C1 segment of cervical spinal cord (tissue), 14 donors: ENCODE data around the gene LRRK1.

Source experiments
- DNase-seq, 14 donors: peaks; one replicate each; lab custom pipeline; 2025; lab: John Stamatoyannopoulos, UW

LRRK1 gene

GRCh38 chr15:101043911-101044624 lies 124.9 kb downstream of the LRRK1 start:
- no peak for DNase-seq

GRCh38 chr15:101044625-101045235 lies 125.6 kb downstream of the LRRK1 start:
- DNase-seq: no peak

- no peak for DNase-seq
These were observed 126.1 kb downstream of the LRRK1 start for GRCh38 chr15:101045236-101045646.

- DNase-seq: no peak
These were observed 126.9 kb downstream of the LRRK1 start for GRCh38 chr15:101045835-101046691.

- no peak for DNase-seq
These were observed 127.7 kb downstream of the LRRK1 start for GRCh38 chr15:101046826-101047225.

DNA sequence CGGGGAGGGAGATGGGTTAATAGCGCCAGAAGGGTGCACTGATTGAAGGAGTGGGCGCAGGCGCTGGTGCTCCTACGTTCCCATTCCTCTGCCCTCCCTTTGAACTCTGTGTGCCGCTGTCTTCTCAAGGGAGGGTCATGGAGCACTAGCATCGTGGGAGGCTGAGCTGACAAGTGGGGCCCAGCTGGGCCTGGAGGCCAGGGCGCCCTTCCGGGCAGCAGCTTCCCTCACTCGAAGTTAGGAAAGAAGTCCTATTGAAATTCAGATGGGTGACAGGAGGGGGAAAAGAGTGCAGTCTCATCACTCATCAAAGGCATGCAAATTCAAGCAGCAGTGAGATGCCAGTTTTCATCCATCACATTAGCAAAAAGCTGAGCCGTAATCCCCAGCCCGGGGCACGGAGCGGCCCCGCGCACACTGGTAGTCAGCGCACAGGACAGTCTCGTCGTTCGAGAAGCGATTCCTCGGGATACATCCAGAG lies 128.2 kb downstream of the LRRK1 start:
- no peak for DNase-seq

GRCh38 chr15:101048176-101048575 lies 129.0 kb downstream of the LRRK1 start:
- DNase-seq: no peak

DNA sequence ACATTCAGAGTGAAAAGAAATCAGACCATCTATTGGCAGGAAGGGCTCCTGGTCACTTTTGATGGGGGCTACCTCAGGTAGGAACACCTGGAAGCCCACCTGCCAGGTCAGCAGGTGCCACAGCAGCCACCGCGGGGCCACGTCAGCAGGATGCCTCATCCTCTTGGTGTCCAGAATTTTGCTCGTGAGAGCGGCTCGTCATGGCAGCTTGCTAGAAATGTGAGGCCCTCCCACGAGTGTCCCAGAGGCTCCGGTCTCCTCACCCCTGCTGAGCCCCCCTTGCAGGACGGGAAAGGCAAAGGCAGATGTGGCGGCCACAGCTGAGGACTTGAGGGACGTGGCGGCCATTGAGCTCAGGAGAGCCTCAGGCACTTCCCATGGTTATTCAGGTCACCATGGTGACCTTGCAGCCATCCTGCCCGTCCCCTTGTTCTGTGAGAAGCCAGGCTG lies 129.4 kb downstream of the LRRK1 start:
- DNase-seq: no peak

GRCh38 chr15:101049282-101049681 lies 130.1 kb downstream of the LRRK1 start:
- no peak for DNase-seq

DNA sequence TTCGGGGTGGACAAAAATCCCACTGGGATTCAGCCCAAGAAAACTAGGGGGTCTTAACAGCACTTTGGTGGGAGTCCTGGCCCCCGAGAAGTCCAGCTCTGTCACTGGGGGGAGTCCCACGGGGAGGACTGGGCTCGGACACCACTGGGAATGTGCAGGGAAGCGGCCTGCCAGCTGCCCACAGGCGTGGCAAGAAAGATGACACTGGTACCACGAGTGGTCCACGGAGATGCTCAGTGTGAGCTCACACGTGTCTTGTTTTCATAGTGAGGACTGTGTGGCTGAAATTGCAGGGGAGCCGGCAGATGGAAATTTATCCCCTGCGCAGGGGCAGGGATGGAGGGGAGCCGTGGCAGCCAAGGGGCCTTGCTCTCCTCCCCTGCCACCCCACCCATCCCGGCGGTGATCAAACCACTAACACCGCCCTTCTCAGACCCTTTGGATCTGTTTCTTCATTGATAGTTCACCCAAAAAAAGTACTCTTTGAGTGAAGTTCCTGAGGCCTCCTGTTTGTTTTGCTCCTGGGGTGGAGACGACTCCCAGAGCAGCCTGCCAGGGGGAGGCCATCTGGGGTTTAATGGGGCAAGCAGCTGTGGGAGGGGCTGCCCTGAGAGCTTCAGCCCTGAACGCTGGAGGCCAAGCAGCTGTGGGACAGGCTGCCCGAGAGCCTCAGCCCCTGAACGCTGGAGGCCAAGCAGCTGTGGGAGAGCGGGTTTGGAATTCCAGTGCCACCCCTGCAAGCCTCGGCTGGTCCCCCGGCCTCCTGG lies 130.9 kb downstream of the LRRK1 start:
- DNase-seq: no peak

- DNase-seq: no peak
These were observed 131.6 kb downstream of the LRRK1 start for GRCh38 chr15:101050623-101051290.

DNA sequence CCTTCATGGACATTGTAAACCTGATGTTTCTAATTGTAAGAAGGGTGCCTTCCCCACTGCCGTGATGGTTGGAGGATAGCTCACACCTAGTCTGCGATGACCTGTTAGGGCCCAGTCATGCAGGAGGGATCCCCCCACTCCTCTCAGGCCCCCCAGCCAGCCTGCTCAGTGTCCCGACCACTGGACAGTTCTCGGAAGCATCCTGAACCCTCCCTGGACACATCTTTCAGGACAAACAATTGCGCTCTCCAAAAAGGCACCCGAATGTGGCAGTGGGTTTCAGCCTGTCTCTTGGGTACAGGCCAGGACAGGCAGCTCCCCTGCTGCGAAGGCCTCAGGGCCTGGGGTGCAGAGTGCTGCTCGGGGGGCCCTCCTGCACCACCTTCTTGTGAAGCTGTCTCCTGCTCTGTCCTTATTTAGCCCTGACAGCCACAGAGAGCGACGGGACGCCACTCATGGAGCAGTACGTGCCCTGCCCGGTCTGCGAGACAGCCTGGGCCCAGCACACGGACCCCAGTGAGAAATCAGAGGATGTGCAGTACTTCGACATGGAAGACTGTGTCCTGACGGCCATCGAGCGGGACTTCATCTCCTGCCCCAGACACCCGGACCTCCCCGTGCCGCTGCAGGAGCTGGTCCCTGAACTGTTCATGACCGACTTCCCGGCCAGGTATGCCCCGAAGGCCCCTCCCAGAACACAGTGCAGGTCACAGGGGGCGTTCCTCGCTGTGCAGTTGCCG lies 132.3 kb downstream of the LRRK1 start:
- DNase-seq: no peak

GRCh38 chr15:101052031-101052620 lies 133.0 kb downstream of the LRRK1 start:
- no peak for DNase-seq

DNA sequence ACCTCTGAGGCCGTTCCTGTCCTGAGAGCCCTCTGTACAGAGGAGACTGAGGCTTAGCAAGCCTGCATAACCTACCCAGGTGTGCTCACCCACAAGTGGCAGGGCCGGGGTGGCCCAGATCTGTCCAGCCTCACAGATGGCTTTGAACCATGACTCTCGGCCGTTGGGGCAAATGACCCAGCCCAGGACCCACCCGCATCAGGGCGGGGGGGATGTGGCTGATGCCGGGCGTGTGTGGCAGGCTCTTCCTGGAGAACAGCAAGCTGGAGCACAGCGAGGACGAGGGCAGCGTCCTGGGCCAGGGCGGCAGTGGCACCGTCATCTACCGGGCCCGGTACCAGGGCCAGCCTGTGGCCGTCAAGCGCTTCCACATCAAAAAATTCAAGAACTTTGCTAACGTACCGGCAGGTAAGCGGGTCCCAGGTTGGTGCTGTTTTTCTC lies 133.5 kb downstream of the LRRK1 start:
- DNase-seq: no peak

- DNase-seq: no peak
These were observed 134.1 kb downstream of the LRRK1 start for GRCh38 chr15:101053261-101053660.

- no peak for DNase-seq
These were observed 135.0 kb downstream of the LRRK1 start for GRCh38 chr15:101054116-101054515.

DNA sequence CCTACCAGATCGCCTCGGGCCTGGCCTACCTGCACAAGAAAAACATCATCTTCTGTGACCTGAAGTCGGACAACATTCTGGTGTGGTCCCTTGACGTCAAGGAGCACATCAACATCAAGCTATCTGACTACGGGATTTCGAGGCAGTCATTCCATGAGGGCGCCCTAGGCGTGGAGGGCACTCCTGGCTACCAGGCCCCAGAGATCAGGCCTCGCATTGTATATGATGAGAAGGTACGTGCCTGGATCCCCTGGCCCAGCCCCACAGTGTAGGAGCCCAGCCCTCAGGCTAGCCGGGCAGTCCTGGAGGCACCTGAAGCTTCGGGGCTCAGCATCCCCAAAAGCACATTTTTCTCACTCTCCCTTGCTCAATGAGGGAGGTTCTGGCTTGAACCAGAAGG lies 135.8 kb downstream of the LRRK1 start:
- no peak for DNase-seq

DNA sequence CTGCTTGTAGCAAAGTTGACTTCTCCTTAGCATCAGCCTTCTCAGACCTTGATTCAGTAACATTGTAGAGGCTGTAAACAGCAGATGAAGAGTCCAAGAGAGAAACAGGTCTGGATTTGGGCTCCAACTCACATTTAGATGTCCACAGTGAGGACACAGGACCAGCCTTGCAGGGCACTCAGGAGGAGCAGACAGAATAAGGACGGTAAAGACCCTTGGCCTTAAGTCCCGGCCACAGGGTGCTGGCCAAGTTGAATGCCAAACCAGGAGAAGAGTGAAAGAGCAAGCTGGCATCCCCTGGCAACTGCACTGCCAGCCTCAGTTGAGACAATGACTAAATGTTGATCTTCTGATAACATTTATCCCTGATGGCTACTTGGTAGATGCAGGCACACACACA lies 136.3 kb downstream of the LRRK1 start:
- DNase-seq: no peak

DNA sequence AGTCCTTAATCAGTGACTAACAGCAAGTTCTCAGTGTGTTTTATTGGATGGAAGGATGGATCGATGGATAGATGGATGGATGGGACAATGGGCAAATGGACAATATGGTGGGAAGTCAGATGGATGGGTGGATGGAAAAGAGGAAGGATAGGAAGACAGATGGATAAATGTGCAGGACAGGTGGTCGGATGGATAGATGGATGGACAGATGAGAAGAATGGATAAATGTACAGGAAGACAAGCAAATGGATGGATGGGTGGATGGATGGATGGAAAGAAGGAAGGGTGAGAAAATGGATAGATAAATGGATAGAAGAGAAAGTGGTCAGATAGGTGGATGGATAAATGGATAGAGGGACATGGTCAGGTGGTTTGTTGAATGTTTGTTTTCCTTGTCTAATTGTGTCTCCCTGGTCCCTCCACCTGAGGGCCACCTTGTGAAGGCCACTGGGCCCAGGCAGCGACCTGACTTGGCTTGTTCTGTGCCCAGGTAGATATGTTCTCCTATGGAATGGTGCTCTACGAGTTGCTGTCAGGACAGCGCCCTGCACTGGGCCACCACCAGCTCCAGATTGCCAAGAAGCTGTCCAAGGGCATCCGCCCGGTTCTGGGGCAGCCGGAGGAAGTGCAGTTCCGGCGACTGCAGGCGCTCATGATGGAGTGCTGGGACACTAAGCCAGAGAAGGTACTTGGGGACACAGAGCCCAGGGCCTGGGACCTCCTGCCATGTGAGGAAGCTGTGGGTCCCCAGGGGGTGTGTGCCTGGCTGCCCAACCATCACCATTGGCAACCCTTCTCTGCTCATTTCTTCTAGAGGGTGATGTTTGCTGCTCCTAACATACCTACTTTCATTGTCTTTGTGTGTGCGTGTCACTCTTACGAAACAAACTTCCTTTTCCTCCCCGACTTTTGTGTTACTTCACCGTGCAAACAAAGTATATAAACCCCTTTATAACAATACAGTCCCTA lies 137.5 kb downstream of the LRRK1 start:
- no peak for DNase-seq
